H1 (cell line): ENCODE measurements around the gene EPYC. TPM values are rescaled to one million over a fixed set of nuclear protein-coding genes. Genes with fewer than 3 reads are reported as not detected.

Experiments
- CTCF ChIA-PET: fragments of 300-600 bp; sonication (Branson Sonifier 250); formaldehyde crosslinking; loops from one replicate; lab custom pipeline; 2021; ENCODE audit not compliant: partially characterized antibody; lab: Charles Lee
- POLR2A ChIA-PET: fragments of 300-600 bp; sonication (Branson Sonifier 250); formaldehyde crosslinking; loops from one replicate; lab custom pipeline; 2021; ENCODE audit warnings: inconsistent platforms; ENCODE audit not compliant: partially characterized antibody; lab: Charles Lee
- DNase-seq, 2 experiments: peaks; one replicate each; pipeline versions ENCODE4 v3.0.0 to v3.0.0-alpha.2; 2010 to 2022; ENCODE audit warnings: low spot score in 2 of 2, low read depth in 1 of 2, mixed read lengths in 1 of 2
- FAIRE-seq: peaks from 2 replicates; lab custom pipeline; 2011; peaks lifted over from hg19 to GRCh38; lab: Jason Lieb, UNC
- H2AFZ ChIP-seq: 2 replicates; pipeline ENCODE4 v1.8.1; 2012; ENCODE audit warnings: low read length, inconsistent platforms
- H2AK5ac ChIP-seq: 2 replicates; pipeline ENCODE4 v1.6.1; 2013; ENCODE audit warnings: low read depth, low read length
- H2BK120ac ChIP-seq: replicated peaks from 2 replicates; pipeline ENCODE3; 2013; ENCODE audit warnings: low read depth, low read length, inconsistent platforms
- H2BK12ac ChIP-seq: 2 replicates; pipeline ENCODE4 v1.6.1; 2013; ENCODE audit warnings: low read depth, low read length
- H2BK15ac ChIP-seq: 2 replicates; pipeline ENCODE4 v1.6.1; 2013; ENCODE audit warnings: low read length
- H2BK20ac ChIP-seq: 2 replicates; pipeline ENCODE4 v1.6.1; 2013; ENCODE audit warnings: low read length
- H2BK5ac ChIP-seq: 2 replicates; pipeline ENCODE4 v1.6.1; 2013; ENCODE audit warnings: low read depth, low read length
- H3K14ac ChIP-seq: 2 replicates; pipeline ENCODE4 v1.6.1; 2013; ENCODE audit warnings: inconsistent platforms; ENCODE audit not compliant: insufficient read length
- H3K18ac ChIP-seq: 2 replicates; pipeline ENCODE4 v1.6.1; 2013; ENCODE audit warnings: low read length; ENCODE audit errors: extremely low read depth
- H3K23ac ChIP-seq: 2 replicates; pipeline ENCODE4 v1.6.1; 2013; ENCODE audit warnings: inconsistent platforms; ENCODE audit not compliant: insufficient read length
- H3K23me2 ChIP-seq: 2 replicates; pipeline ENCODE4 v1.6.1; 2013; ENCODE audit warnings: low read depth, low read length
- H3K27ac ChIP-seq: 2 replicates; pipeline ENCODE4 v1.6.1; 2011; ENCODE audit warnings: low read depth, low read length, inconsistent platforms
- H3K27me3 ChIP-seq, 4 experiments: replicated peaks in 1 of 4; 1 replicate in 1 of 4; 2 replicates in 3 of 4; pipeline versions ENCODE4 v1.6.1 to v1.8.1; 2011 to 2013; ENCODE audit warnings: low read length in 3 of 4, mild to moderate bottlenecking in 3 of 4, inconsistent platforms in 2 of 4, mixed read lengths in 2 of 4, moderate library complexity in 1 of 4; ENCODE audit not compliant: control insufficient read depth in 3 of 4, insufficient read depth in 3 of 4; ENCODE audit errors: extremely low read depth in 1 of 4
- H3K36me3 ChIP-seq, 4 experiments: 2 replicates each; pipeline versions ENCODE4 v1.6.1 to v1.8.1; 2011 to 2013; ENCODE audit warnings: mild to moderate bottlenecking in 4 of 4, low read length in 3 of 4, moderate library complexity in 2 of 4, control low read depth in 1 of 4, inconsistent platforms in 1 of 4; ENCODE audit not compliant: insufficient read depth in 4 of 4, control insufficient read depth in 2 of 4
- H3K4ac ChIP-seq: replicated peaks from 2 replicates; pipeline ENCODE3; 2013; ENCODE audit warnings: low read length, low read depth, mixed read lengths, inconsistent platforms; ENCODE audit not compliant: insufficient read length
- H3K4me1 ChIP-seq, 4 experiments: replicated peaks in 1 of 4; 1 replicate in 1 of 4; 2 replicates in 3 of 4; pipeline versions ENCODE4 v1.6.1 to v1.8.1; 2011 to 2013; ENCODE audit warnings: low read length in 3 of 4, inconsistent platforms in 2 of 4, mixed read lengths in 1 of 4; ENCODE audit not compliant: insufficient read depth in 4 of 4, control insufficient read depth in 3 of 4
- H3K4me2 ChIP-seq, 2 experiments: 2 replicates each; pipeline versions ENCODE4 v1.6.1 to v1.8.1; 2011 to 2013; ENCODE audit warnings: low read depth in 2 of 2, low read length in 2 of 2, control low read depth in 1 of 2, inconsistent platforms in 1 of 2, mild to moderate bottlenecking in 1 of 2; ENCODE audit not compliant: insufficient read depth in 1 of 2
- H3K4me3 ChIP-seq, 4 experiments: fragments of 200-600, 300-600 bp in 1 of 4; sonication (generic), shearing (Covaris generic), sonication (Bioruptor Twin) in 1 of 4; 2 replicates each; pipeline versions ENCODE4 v1.5.1 to v1.8.1; 2011 to 2016; ENCODE audit warnings: low read length in 4 of 4, low read depth in 3 of 4, control low read depth in 2 of 4, inconsistent platforms in 2 of 4, mild to moderate bottlenecking in 2 of 4, mixed read lengths in 1 of 4, moderate library complexity in 1 of 4; ENCODE audit not compliant: insufficient read depth in 2 of 4; ENCODE audit errors: extremely low read depth in 1 of 4
- H3K56ac ChIP-seq: replicated peaks from 2 replicates; pipeline ENCODE3; 2013; ENCODE audit warnings: low read depth, mild to moderate bottlenecking, mixed read lengths, low read length, inconsistent platforms; ENCODE audit not compliant: insufficient read length
- H3K79me1 ChIP-seq: 2 replicates; pipeline ENCODE4 v1.6.1; 2013; ENCODE audit warnings: low read depth, low read length, control low read depth
- H3K79me2 ChIP-seq, 2 experiments: 2 replicates each; pipeline versions ENCODE4 v1.6.1 to v1.8.1; 2012 to 2013; ENCODE audit warnings: low read length in 2 of 2, mild to moderate bottlenecking in 2 of 2, inconsistent platforms in 1 of 2; ENCODE audit not compliant: insufficient read depth in 2 of 2, control insufficient read depth in 1 of 2
- H3K9ac ChIP-seq, 4 experiments: replicated peaks in 1 of 4; 1 replicate in 1 of 4; 2 replicates in 3 of 4; pipeline versions ENCODE4 v1.6.1 to v1.8.1; 2011 to 2013; ENCODE audit warnings: low read depth in 3 of 4, low read length in 3 of 4, control low read depth in 2 of 4, mild to moderate bottlenecking in 2 of 4, moderate library complexity in 2 of 4, inconsistent platforms in 1 of 4; ENCODE audit errors: extremely low read depth in 1 of 4
- H3K9me3 ChIP-seq, 2 experiments: 2 replicates each; pipeline versions ENCODE4 v1.6.1 to v1.8.1; 2012 to 2013; ENCODE audit warnings: mild to moderate bottlenecking in 2 of 2, moderate library complexity in 2 of 2, control low read depth in 1 of 2, inconsistent platforms in 1 of 2, low read depth in 1 of 2, low read length in 1 of 2, mixed read lengths in 1 of 2; ENCODE audit not compliant: insufficient read depth in 2 of 2
- H4K20me1 ChIP-seq, 2 experiments: replicated peaks in 1 of 2; 2 replicates each; pipeline versions ENCODE3 to v1.8.1; 2011 to 2013; ENCODE audit warnings: inconsistent platforms in 2 of 2, low read length in 2 of 2, mild to moderate bottlenecking in 1 of 2; ENCODE audit not compliant: insufficient read depth in 2 of 2, control insufficient read depth in 1 of 2
- H4K5ac ChIP-seq: 2 replicates; pipeline ENCODE4 v1.6.1; 2013; ENCODE audit warnings: low read length, low read depth, mixed read lengths, inconsistent platforms; ENCODE audit not compliant: insufficient read length
- H4K8ac ChIP-seq: 2 replicates; pipeline ENCODE4 v1.8.0; 2013; ENCODE audit warnings: mild to moderate bottlenecking, moderate library complexity, low read length, inconsistent platforms; ENCODE audit not compliant: insufficient read depth; ENCODE audit errors: extremely low read depth
- H4K91ac ChIP-seq: replicated peaks from 2 replicates; pipeline ENCODE3; 2013; ENCODE audit warnings: low read length, mixed read lengths, inconsistent platforms; ENCODE audit not compliant: insufficient read length
- CTCF ChIP-seq, 3 experiments: IDR thresholded peaks; 1 replicate in 2 of 3; 2 replicates in 1 of 3; pipeline versions ENCODE4 v1.5.1 to v1.6.1; 2011; ENCODE audit warnings: low read length in 3 of 3, mild to moderate bottlenecking in 3 of 3, inconsistent platforms in 2 of 3, low read depth in 1 of 3, moderate library complexity in 1 of 3; ENCODE audit not compliant: insufficient read depth in 1 of 3; ENCODE audit errors: control extremely low read depth in 1 of 3
- SIN3A ChIP-seq, 2 experiments: IDR thresholded peaks in 1 of 2; conservative IDR thresholded peaks in 1 of 2; 2 replicates each; pipeline ENCODE4 v1.6.1; 2011 to 2012; ENCODE audit warnings: low read length in 2 of 2, improper control_type of control experiment in 1 of 2, low read depth in 1 of 2, mild to moderate bottlenecking in 1 of 2
- WGBS, 2 experiments: shearing (Covaris generic) in 1 of 2; methylation state at CpG; one replicate each; pipeline versions ENCODE4 v1.1.6 to v1.1.7; 2013 to 2015; ENCODE audit warnings: low lambda C conversion rate in 2 of 2, mixed read lengths in 2 of 2, inconsistent platforms in 1 of 2, low coverage in 1 of 2, missing lambda C conversion rate in 1 of 2; ENCODE audit not compliant: insufficient replicate concordance in 2 of 2, insufficient coverage in 1 of 2, insufficient read length in 1 of 2; ENCODE audit errors: extremely low coverage in 1 of 2, missing lambda C conversion rate in 1 of 2; 5-methylcytosine and 5-hydroxymethylcytosine counted together
- polyA plus RNA-seq, 7 experiments: library from polyadenylated mRNA; depleted of rRNA in 3 of 7; stranded (reverse) in 5 of 7; unstranded in 2 of 7; fragments of >200 nt in 5 of 7; fragments of 200-250 nt in 2 of 7; gene quantifications; 1 replicate in 5 of 7; 2 replicates in 1 of 7; 4 replicates in 1 of 7; pipeline versions ENCODE4 v1.2.1 to v1.2.3, GENCODE V29; 2011 to 2013; ENCODE audit warnings: missing spikeins in 2 of 7, mixed read lengths in 2 of 7
- total RNA-seq: library from RNA; stranded (reverse); fragmentation: NEBNext Ultra II Directional; extraction: Animal tissue kit (Norgen Biotek cat#: 25700); gene quantifications from 2 replicates; pipeline ENCODE4 v1.2.1, GENCODE V29; 2021

EPYC gene
- total and polyA plus RNA-seq, 2 of the 8 experiments (the other 6 are each of a cell fraction or from before 2014, with no cell fraction given), result not detected

DNA sequence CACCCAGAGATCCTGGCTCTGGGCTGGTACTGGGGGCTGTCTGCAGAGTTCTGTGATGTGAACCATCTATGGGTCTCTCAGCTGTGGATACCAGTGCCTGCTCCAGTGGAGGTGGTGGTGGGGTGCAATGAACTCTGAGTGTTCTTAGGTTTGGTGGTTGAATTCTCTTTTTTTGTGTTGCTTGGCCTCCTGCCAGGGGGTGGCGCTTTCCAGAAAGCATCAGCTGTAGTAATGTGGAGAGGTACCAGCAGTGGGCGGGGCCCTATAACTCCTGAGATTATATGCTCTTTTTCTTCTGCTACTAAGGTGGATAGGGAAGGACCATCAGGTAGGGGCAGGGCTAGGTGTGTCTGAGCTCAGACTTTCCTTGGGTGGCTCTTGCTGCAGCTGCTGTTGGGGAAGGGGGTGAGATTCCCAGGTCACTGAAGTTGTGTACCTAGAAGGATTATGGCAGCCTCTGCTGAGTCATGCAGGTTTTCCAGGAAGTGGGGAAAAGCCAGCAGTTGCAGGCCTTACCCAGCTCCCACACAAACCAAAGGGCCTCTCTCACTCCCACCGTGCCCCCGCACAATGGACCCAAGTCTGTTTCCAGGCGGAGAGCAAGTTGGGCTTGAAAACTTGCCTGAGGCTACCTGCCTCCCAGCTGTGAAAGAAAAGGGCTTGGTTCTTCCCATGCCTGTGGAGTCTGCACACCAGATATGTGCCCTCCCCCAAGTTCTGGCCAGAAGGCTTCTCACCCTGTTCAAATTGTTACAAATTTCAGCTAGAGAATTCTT is 68.4 kb downstream of the EPYC start:
- Histone ChIP-seq H2BK120ac (no peak overlapping the region), H4K91ac (no peak overlapping the region), H3K4me1 (no peaks in the 10 kb centered on the region), H2BK15ac (no peak overlapping the region), H3K9me3 (no peaks in the 10 kb centered on the region), H3K23ac (no peak overlapping the region), H3K9ac (no peak overlapping the region), H3K79me1 (no peaks in the 10 kb centered on the region), H3K36me3 (no peaks in the 10 kb centered on the region), H3K4ac (no peak overlapping the region), H3K27ac (no peak overlapping the region), H3K4me3 (no peak overlapping the region), H3K18ac (no peak overlapping the region; the same call in 1 of the 2 replicates), H2BK5ac (no peak overlapping the region; the same call in 1 of the 2 replicates), H2BK12ac (no peak overlapping the region), H2AFZ (peak overlapping the region; percentile 85; the same call in 1 of the 2 replicates), H3K79me2 (no peaks in the 10 kb centered on the region), H3K56ac (no peak overlapping the region), H3K23me2 (no peaks in the 10 kb centered on the region), H4K5ac (no peak overlapping the region), H2AK5ac (no peak overlapping the region), H3K4me2 (no peak overlapping the region), H3K14ac (no peak overlapping the region)
- ChIA-PET POLR2A (no interaction called here), CTCF (interaction anchor here (0.8 to 1.8 kb wide), 9 partner anchors 9 to 1393 kb away, joined by 3 to 9 read pairs (median 3); no protein-coding TSS in a partner anchor)
- 92% methylated on average over 5 of the region's 5 CpGs; no CpG with 5 or more reads in 1 of the 2 experiments for WGBS, 2 experiments
- no peak for FAIRE-seq
- TF ChIP-seq SIN3A (conservative IDR thresholded peaks at IDR 0.05 in 1 of 2, IDR thresholded peaks at IDR 0.05 in 1 of 2; ENCODE audit: low read depth in 1 of 2, low read length in 2 of 2) (no peak), CTCF (IDR thresholded peaks at IDR 0.05; ENCODE audit: control extremely low read depth in 1 of 3, insufficient read depth in 1 of 3, low read depth in 1 of 3, low read length in 3 of 3) (peak in 1 of 3 experiments; percentile 6; a peak in 1 of 4 replicates)
- TF ChIP-seq, all 59 proteins: peak for 1
- H4K20me1 ChIP-seq, result no peaks in the 10 kb centered on the region
- H3K27me3 ChIP-seq, result no peaks in the 10 kb centered on the region
- H2BK20ac ChIP-seq, result 0 out of 2 replicates have a peak overlapping the region, but pooled peaks have one; percentile 48
- H4K8ac ChIP-seq, result no peak overlapping the region
- DNase-seq, result no peak
